IMR-90 (cell line): Measurements from ENCODE around the gene ERCC4. TPM values are rescaled to one million over a fixed set of nuclear protein-coding genes. Genes with fewer than 3 reads are reported as not detected.
A peak's percentile ranks its signal among the peaks of the same experiment; 100 is the strongest.

Experiments used
- ATAC-seq: fragments of 200-7000 bp; cut with Tn5 transposase; 2 replicates; pipeline ENCODE4 v1.9.1; 2020; ENCODE audit warnings: low read depth, mild to moderate bottlenecking, moderate library complexity
- BruUV-seq: library from RNA; stranded (reverse); fragments of 400-500 nt; replicated peaks from 2 replicates; lab custom pipeline; 2021; lab: Mats Ljungman, UMichigan
- CTCF ChIA-PET: fragments of 300-600 bp; formaldehyde crosslinking; extraction: SDS; loops from one replicate; lab custom pipeline; 2021; ENCODE audit warnings: antibody characterized with exemption; lab: Yijun Ruan, JAX
- POLR2A ChIA-PET: fragments of 300-600 bp; sonication (Branson Sonifier 250); formaldehyde crosslinking; loops from one replicate; lab custom pipeline; 2022; ENCODE audit warnings: antibody characterized with exemption; ENCODE audit not compliant: unreplicated experiment; lab: Charles Lee
- DNase-seq: peaks from one replicate; pipeline ENCODE4 v3.0.0; 2013
- H2AFZ ChIP-seq: replicated peaks from 2 replicates; pipeline ENCODE3; 2013; ENCODE audit warnings: low read length, mild to moderate bottlenecking; ENCODE audit not compliant: poor library complexity
- H2AK5ac ChIP-seq: 2 replicates; pipeline ENCODE4 v1.6.1; 2013; ENCODE audit warnings: low read depth, low read length, inconsistent platforms
- H2AK9ac ChIP-seq: replicated peaks from 2 replicates; pipeline ENCODE3; 2013; ENCODE audit warnings: mild to moderate bottlenecking, low read depth, low read length, moderate library complexity; ENCODE audit not compliant: poor library complexity
- H2BK120ac ChIP-seq: 2 replicates; pipeline ENCODE4 v1.6.1; 2013; ENCODE audit warnings: low read depth, low read length, inconsistent platforms
- H2BK15ac ChIP-seq: 3 replicates; pipeline ENCODE4 v1.6.1; 2013; ENCODE audit warnings: low read depth, low read length, inconsistent platforms
- H2BK20ac ChIP-seq: 2 replicates; pipeline ENCODE4 v1.6.1; 2013; ENCODE audit warnings: low read depth, mild to moderate bottlenecking, inconsistent platforms, low read length, moderate library complexity
- H2BK5ac ChIP-seq: 2 replicates; pipeline ENCODE4 v1.6.1; 2013; ENCODE audit warnings: mild to moderate bottlenecking, low read depth, low read length, inconsistent platforms; ENCODE audit not compliant: poor library complexity, severe bottlenecking
- H3K14ac ChIP-seq: replicated peaks from 2 replicates; pipeline ENCODE4 v1.6.1; 2013; ENCODE audit warnings: low read depth, low read length, inconsistent platforms
- H3K18ac ChIP-seq: 2 replicates; pipeline ENCODE4 v1.6.1; 2013; ENCODE audit warnings: low read depth, low read length, control low read depth
- H3K23ac ChIP-seq: 2 replicates; pipeline ENCODE4 v1.6.1; 2013; ENCODE audit warnings: low read depth, low read length, inconsistent platforms
- H3K27ac ChIP-seq: 2 replicates; pipeline ENCODE4 v1.5.1; 2013; ENCODE audit warnings: mild to moderate bottlenecking, control low read depth, low read length; ENCODE audit not compliant: insufficient read depth
- H3K27me3 ChIP-seq: 2 replicates; pipeline ENCODE4 v1.6.1; 2013; ENCODE audit warnings: low read length; ENCODE audit not compliant: control insufficient read depth, insufficient read depth
- H3K36me3 ChIP-seq: 2 replicates; pipeline ENCODE4 v1.6.1; 2013; ENCODE audit warnings: low read length, mixed read lengths; ENCODE audit not compliant: control insufficient read depth, insufficient read depth
- H3K4ac ChIP-seq: 2 replicates; pipeline ENCODE4 v1.6.1; 2013; ENCODE audit warnings: low read depth, low read length, inconsistent platforms
- H3K4me1 ChIP-seq: 2 replicates; pipeline ENCODE4 v1.6.1; 2013; ENCODE audit warnings: low read length, mixed read lengths; ENCODE audit not compliant: control insufficient read depth, insufficient read depth
- H3K4me2 ChIP-seq: 2 replicates; pipeline ENCODE4 v1.6.1; 2013; ENCODE audit warnings: low read depth, mild to moderate bottlenecking, control low read depth, low read length, moderate library complexity
- H3K4me3 ChIP-seq: 2 replicates; pipeline ENCODE4 v1.5.1; 2013; ENCODE audit warnings: low read depth, mild to moderate bottlenecking, control low read depth, low read length, moderate library complexity; ENCODE audit not compliant: insufficient read depth
- H3K56ac ChIP-seq: 2 replicates; pipeline ENCODE4 v1.6.1; 2013; ENCODE audit warnings: low read length, inconsistent platforms; ENCODE audit not compliant: insufficient read depth; ENCODE audit errors: extremely low read depth
- H3K79me1 ChIP-seq, 2 experiments: 2 replicates each; pipeline ENCODE4 v1.6.1; 2013; ENCODE audit warnings: low read length in 2 of 2, inconsistent platforms in 1 of 2, low read depth in 1 of 2
- H3K9ac ChIP-seq: 2 replicates; pipeline ENCODE4 v1.6.1; 2013; ENCODE audit warnings: low read depth, low read length, control low read depth
- H3K9me1 ChIP-seq: 2 replicates; pipeline ENCODE4 v1.6.1; 2013; ENCODE audit warnings: low read length, inconsistent platforms; ENCODE audit not compliant: insufficient read depth
- H3K9me3 ChIP-seq: 2 replicates; pipeline ENCODE4 v1.6.1; 2013; ENCODE audit warnings: low read length; ENCODE audit not compliant: control insufficient read depth, insufficient read depth
- H4K20me1 ChIP-seq: 2 replicates; pipeline ENCODE4 v1.6.1; 2013; ENCODE audit warnings: low read length, inconsistent platforms; ENCODE audit not compliant: insufficient read depth
- H4K5ac ChIP-seq: 2 replicates; pipeline ENCODE4 v1.6.1; 2013; ENCODE audit warnings: mild to moderate bottlenecking, low read depth, low read length, control low read depth
- H4K8ac ChIP-seq, 2 experiments: 2 replicates each; pipeline ENCODE4 v1.6.1; 2013; ENCODE audit warnings: low read depth in 2 of 2, low read length in 2 of 2, control low read depth in 1 of 2, inconsistent platforms in 1 of 2
- H4K91ac ChIP-seq: 2 replicates; pipeline ENCODE4 v1.6.1; 2013; ENCODE audit warnings: low read depth, low read length, inconsistent platforms; ENCODE audit not compliant: insufficient read depth
- CHD1 ChIP-seq: IDR thresholded peaks from 2 replicates; pipeline ENCODE4 v1.6.1; 2012; ENCODE audit warnings: low read depth, low read length, improper control_type of control experiment
- RAD21 ChIP-seq: IDR thresholded peaks from 2 replicates; pipeline ENCODE4 v1.6.1; 2012; ENCODE audit warnings: low read length, improper control_type of control experiment
- SMC3 ChIP-seq: fragments of 150-350 bp; IDR thresholded peaks from 2 replicates; pipeline ENCODE4 v1.6.1; 2016; ENCODE audit warnings: low read depth, mild to moderate bottlenecking, antibody characterized with exemption, low read length, moderate library complexity
- WGBS, 2 experiments: methylation state at CpG; one replicate each; pipeline versions ENCODE4 v1.1.5 to v1.1.7; 2013; ENCODE audit warnings: missing lambda C conversion rate in 2 of 2; ENCODE audit not compliant: insufficient read length in 1 of 2; ENCODE audit errors: extremely low coverage in 2 of 2; 5-methylcytosine and 5-hydroxymethylcytosine counted together
- dilution Hi-C: fragments of 300-500 bp; cut with HindIII; formaldehyde crosslinking; loops from one replicate; pipeline ENCODE4 v1.14.3; 2018; ENCODE audit warnings: low sequenced_read_pairs; ENCODE audit not compliant: unreplicated experiment
- in situ Hi-C: fragments of 300-500 bp; cut with MboI; formaldehyde crosslinking; loops from 3 replicates; pipeline ENCODE4 v1.14.3; 2019; ENCODE audit warnings: low sequenced_read_pairs, inconsistent platforms, mixed read lengths
- intact Hi-C: fragments of 100-400 bp; cut with micrococcal nuclease; formaldehyde crosslinking; loops from 2 replicates; pipeline ENCODE4 v1.10.0; 2022
- polyA plus RNA-seq, 3 experiments: library from polyadenylated mRNA; depleted of rRNA; stranded (reverse); fragments of >200 nt; gene quantifications; 2 replicates each; pipeline ENCODE4 v1.2.3, GENCODE V29; 2012; ENCODE audit warnings: low replicate concordance in 1 of 3
- total RNA-seq: library from RNA; depleted of rRNA; stranded (reverse); fragments of >200 nt; gene quantifications from 2 replicates; pipeline ENCODE4 v1.2.3, GENCODE V29; 2012
- TF ChIP-seq, protein P1 (sequence below): conservative IDR thresholded peaks from 2 replicates; pipeline ENCODE4 v1.5.1; 2012; ENCODE audit warnings: mild to moderate bottlenecking, low read depth, low read length, improper control_type of control experiment
- TF ChIP-seq, protein P2 (sequence below): fragments of 150-350 bp; IDR thresholded peaks from 2 replicates; pipeline ENCODE4 v1.6.1; 2017; ENCODE audit warnings: mild to moderate bottlenecking, antibody characterized with exemption, low read length, low read depth

ERCC4 gene
- total and polyA plus RNA-seq, 2 of the 4 experiments (the other 2 are of a cell fraction), result 2.9 to 19.2 TPM

DNA sequence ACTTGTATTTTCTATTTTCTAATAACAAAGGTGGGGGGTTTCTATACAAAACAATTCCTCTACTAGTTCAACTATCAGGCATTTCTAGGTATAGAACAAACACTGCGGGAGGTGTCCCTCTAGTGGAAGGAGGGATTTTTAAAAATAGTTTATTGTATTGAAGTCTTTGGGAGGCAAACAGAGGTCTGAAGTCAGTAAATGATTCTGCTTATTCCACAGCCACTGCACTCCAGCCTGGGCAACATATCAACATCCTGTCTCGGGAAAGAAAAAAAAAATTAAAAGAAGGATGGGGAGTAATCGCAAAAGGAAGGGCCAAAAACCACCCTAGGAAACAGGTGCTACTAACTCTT, 648 bp upstream of the ERCC4 start:
- no peak overlapping the region for H2BK120ac ChIP-seq
- peaks cover 14 to 19% of the 10 kb centered on the region in 2 experiments for H3K79me1 ChIP-seq
- no peak overlapping the region for H4K8ac ChIP-seq
- H2BK20ac ChIP-seq, result no peak overlapping the region
- H3K4me2 ChIP-seq, result peak overlapping the region; percentile 59; the same call in 1 of the 2 replicates
- ChIA-PET CTCF (interaction anchor here (0.7 to 1.8 kb wide), 14 partner anchors 12 to 387 kb away, joined by 3 to 12 read pairs (median 4); no protein-coding TSS in a partner anchor), POLR2A (no interaction called here)
- intact Hi-C loops (loop anchor here (1.0 kb wide), 1 partner anchor 53 kb away; no protein-coding TSS in a partner anchor), dilution Hi-C loops (no loop called here), in situ Hi-C loops (no loop called here)
- H3K23ac ChIP-seq, result no peak overlapping the region
- H2AK9ac ChIP-seq, result no peak overlapping the region
- H2AFZ ChIP-seq, result peak overlapping the region; percentile 98
- DNase-seq (peak; percentile 45), ATAC-seq (peak; percentile 22; the same call in 1 of the 2 replicates)
- peaks cover 7% of the 10 kb centered on the region for H3K4me1 ChIP-seq
- TF ChIP-seq SMC3 (peak; percentile 51), CHD1 (no peak), RAD21 (peak; percentile 47)
- TF ChIP-seq, protein P1, sequence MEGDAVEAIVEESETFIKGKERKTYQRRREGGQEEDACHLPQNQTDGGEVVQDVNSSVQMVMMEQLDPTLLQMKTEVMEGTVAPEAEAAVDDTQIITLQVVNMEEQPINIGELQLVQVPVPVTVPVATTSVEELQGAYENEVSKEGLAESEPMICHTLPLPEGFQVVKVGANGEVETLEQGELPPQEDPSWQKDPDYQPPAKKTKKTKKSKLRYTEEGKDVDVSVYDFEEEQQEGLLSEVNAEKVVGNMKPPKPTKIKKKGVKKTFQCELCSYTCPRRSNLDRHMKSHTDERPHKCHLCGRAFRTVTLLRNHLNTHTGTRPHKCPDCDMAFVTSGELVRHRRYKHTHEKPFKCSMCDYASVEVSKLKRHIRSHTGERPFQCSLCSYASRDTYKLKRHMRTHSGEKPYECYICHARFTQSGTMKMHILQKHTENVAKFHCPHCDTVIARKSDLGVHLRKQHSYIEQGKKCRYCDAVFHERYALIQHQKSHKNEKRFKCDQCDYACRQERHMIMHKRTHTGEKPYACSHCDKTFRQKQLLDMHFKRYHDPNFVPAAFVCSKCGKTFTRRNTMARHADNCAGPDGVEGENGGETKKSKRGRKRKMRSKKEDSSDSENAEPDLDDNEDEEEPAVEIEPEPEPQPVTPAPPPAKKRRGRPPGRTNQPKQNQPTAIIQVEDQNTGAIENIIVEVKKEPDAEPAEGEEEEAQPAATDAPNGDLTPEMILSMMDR, result peak; percentile 51
- TF ChIP-seq, protein P2, sequence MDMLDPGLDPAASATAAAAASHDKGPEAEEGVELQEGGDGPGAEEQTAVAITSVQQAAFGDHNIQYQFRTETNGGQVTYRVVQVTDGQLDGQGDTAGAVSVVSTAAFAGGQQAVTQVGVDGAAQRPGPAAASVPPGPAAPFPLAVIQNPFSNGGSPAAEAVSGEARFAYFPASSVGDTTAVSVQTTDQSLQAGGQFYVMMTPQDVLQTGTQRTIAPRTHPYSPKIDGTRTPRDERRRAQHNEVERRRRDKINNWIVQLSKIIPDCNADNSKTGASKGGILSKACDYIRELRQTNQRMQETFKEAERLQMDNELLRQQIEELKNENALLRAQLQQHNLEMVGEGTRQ, result no peak
- peaks cover 3% of the 10 kb centered on the region; the same call in 1 of the 2 replicates for H4K20me1 ChIP-seq
- no peak overlapping the region for H3K56ac ChIP-seq
- no peak overlapping the region for H3K4ac ChIP-seq
- H3K27me3 ChIP-seq, result peaks cover 9% of the 10 kb centered on the region
- no TSS peak for BruUV-seq
- no peak overlapping the region for H2BK5ac ChIP-seq
- H2AK5ac ChIP-seq, result no peak overlapping the region
- peaks cover 7% of the 10 kb centered on the region for H3K9me1 ChIP-seq
- H2BK15ac ChIP-seq, result no peak overlapping the region
- H3K27ac ChIP-seq, result no peak overlapping the region
- no peak overlapping the region for H3K18ac ChIP-seq
- no peak overlapping the region for H4K91ac ChIP-seq
- 0 out of 2 replicates have a peak overlapping the region, but pooled peaks have one; percentile 24 for H3K14ac ChIP-seq
- no CpG with 5 or more reads among the region's 3 CpGs for WGBS, 2 experiments
- no peak overlapping the region for H3K9ac ChIP-seq
- no peak overlapping the region for H3K4me3 ChIP-seq
- no peaks in the 10 kb centered on the region for H3K9me3 ChIP-seq
- no peak overlapping the region for H4K5ac ChIP-seq
- H3K36me3 ChIP-seq, result peaks cover 2% of the 10 kb centered on the region
